PC-3 (cell line): ENCODE measurements around the gene ZBTB16.

ENCODE experiments used
- CTCF ChIP-seq: fragments of 300-600 bp; sonication (generic); conservative IDR thresholded peaks from 2 replicates; pipeline ENCODE4 v1.5.1; 2017; ENCODE audit warnings: antibody characterized with exemption, low read depth, mild to moderate bottlenecking, low read length
- EZH2 ChIP-seq: fragments of 300-600 bp; sonication (generic); IDR thresholded peaks from one replicate; pipeline ENCODE4 v1.6.1; 2017; ENCODE audit warnings: antibody characterized with exemption, mild to moderate bottlenecking, low read length; ENCODE audit not compliant: unreplicated experiment

- no peak for TF ChIP-seq CTCF
- TF ChIP-seq EZH2 = no peak
Observed at GRCh38 chr11:114199051-114199450, 139.5 kb downstream of the ZBTB16 start.
